ENCODE measurements around the gene LTA4H. TPM values are rescaled to one million over a fixed set of nuclear protein-coding genes. Genes with fewer than 3 reads are reported as not detected.

Gene LTA4H
- total RNA-seq, 1 donor from 2014 or later: 57.8 TPM

- no peak for DNase-seq (ENCODE audit: low spot score)
These were observed 22.7 kb upstream of the LTA4H start for GRCh38 chr12:96057986-96058553.

- DNase-seq (ENCODE audit: low spot score): no peak
These were observed 21.5 kb upstream of the LTA4H start for GRCh38 chr12:96056646-96057455.

GRCh38 chr12:96054244-96054610 lies 18.8 kb upstream of the LTA4H start:
- peak; percentile 50 for DNase-seq (ENCODE audit: low spot score)

- no peak for DNase-seq (ENCODE audit: low spot score)
These were observed 18.3 kb upstream of the LTA4H start for GRCh38 chr12:96053476-96054243.

- DNase-seq (ENCODE audit: low spot score): no peak
These were observed 16.5 kb upstream of the LTA4H start for GRCh38 chr12:96051756-96052485.

- DNase-seq (ENCODE audit: low spot score): no peak
These were observed 14.8 kb upstream of the LTA4H start for GRCh38 chr12:96050139-96050538.

- DNase-seq (ENCODE audit: low spot score): no peak
These were observed 13.7 kb upstream of the LTA4H start for GRCh38 chr12:96049101-96049500.

- no peak for DNase-seq (ENCODE audit: low spot score)
These were observed 13.1 kb upstream of the LTA4H start for GRCh38 chr12:96048393-96048969.

- DNase-seq (ENCODE audit: low spot score): peak; percentile 73
These were observed 12.1 kb upstream of the LTA4H start for GRCh38 chr12:96047229-96048211.

- DNase-seq (ENCODE audit: low spot score): no peak
These were observed 11.3 kb upstream of the LTA4H start for GRCh38 chr12:96046543-96047228.

- DNase-seq (ENCODE audit: low spot score): no peak
These were observed 10.2 kb upstream of the LTA4H start for GRCh38 chr12:96045566-96045965.

GRCh38 chr12:96044943-96045290 lies 9.5 kb upstream of the LTA4H start:
- no peak for DNase-seq (ENCODE audit: low spot score)

- no peak for DNase-seq (ENCODE audit: low spot score)
These were observed 8.9 kb upstream of the LTA4H start for GRCh38 chr12:96044017-96044942.

GRCh38 chr12:96041181-96041580 lies 5.8 kb upstream of the LTA4H start:
- no peak for DNase-seq (ENCODE audit: low spot score)

- DNase-seq (ENCODE audit: low spot score): peak; percentile 30
These were observed 5.1 kb upstream of the LTA4H start for GRCh38 chr12:96040305-96041133.

GRCh38 chr12:96039516-96039915 lies 4.1 kb upstream of the LTA4H start:
- no peak for DNase-seq (ENCODE audit: low spot score)

- DNase-seq (ENCODE audit: low spot score): no peak
These were observed 1.5 kb upstream of the LTA4H start for GRCh38 chr12:96036765-96037455.
